Kidney (tissue), 14 donors: ENCODE measurements around the gene IL17C. TPM values are rescaled to one million over a fixed set of nuclear protein-coding genes. Genes with fewer than 3 reads are reported as not detected.

Experiments used
- DNase-seq, 5 donors: peaks; one replicate each; pipeline ENCODE4 v3.0.0-alpha.2; 2013 to 2020
- FAIRE-seq: peaks from 2 replicates; lab custom pipeline; 2012; peaks lifted over from hg19 to GRCh38; lab: Jason Lieb, UNC
- H3K27ac ChIP-seq, 2 donors: one replicate each; pipeline ENCODE4 v1.7.0; 2013; ENCODE audit warnings: low read depth in 2 of 2, low read length in 2 of 2, inconsistent platforms in 1 of 2
- H3K27me3 ChIP-seq: one replicate; pipeline ENCODE4 v1.7.1; 2013; ENCODE audit warnings: low read length, inconsistent platforms; ENCODE audit not compliant: control insufficient read depth, insufficient read depth
- H3K36me3 ChIP-seq, 3 donors: one replicate each; pipeline versions ENCODE4 v1.7.0 to v1.7.1; 2013; ENCODE audit warnings: low read length in 3 of 3, control low read depth in 1 of 3, inconsistent platforms in 1 of 3; ENCODE audit not compliant: insufficient read depth in 3 of 3, control insufficient read depth in 2 of 3
- H3K4me1 ChIP-seq, 3 donors: one replicate each; pipeline versions ENCODE4 v1.7.0 to v1.7.1; 2013; ENCODE audit warnings: low read length in 3 of 3, inconsistent platforms in 1 of 3, low read depth in 1 of 3; ENCODE audit not compliant: control insufficient read depth in 2 of 3, insufficient read depth in 2 of 3
- H3K4me3 ChIP-seq, 3 donors: one replicate each; pipeline versions ENCODE4 v1.7.0 to v1.8.1; 2013; ENCODE audit warnings: low read length in 3 of 3, control low read depth in 1 of 3, inconsistent platforms in 1 of 3
- H3K9ac ChIP-seq, 3 donors: one replicate each; pipeline versions ENCODE4 v1.7.0 to v1.7.1; 2013; ENCODE audit warnings: low read length in 3 of 3, control low read depth in 1 of 3, inconsistent platforms in 1 of 3
- H3K9me3 ChIP-seq, 3 donors: one replicate each; pipeline versions ENCODE4 v1.7.0 to v1.7.1; 2013; ENCODE audit warnings: low read length in 3 of 3, control low read depth in 1 of 3, inconsistent platforms in 1 of 3; ENCODE audit not compliant: control insufficient read depth in 2 of 3, insufficient read depth in 1 of 3
- intact Hi-C: fragments of 100-400 bp; cut with DNase I; formaldehyde crosslinking; loops from one replicate; pipeline ENCODE4 v1.11.1; 2022
- polyA plus RNA-seq: library from polyadenylated mRNA; stranded (reverse); fragments of 350-450 nt; fragmentation: Illumina TruSeq; extraction: RNeasy Lipid Tissue Mini Kit (QIAGEN cat#74804); gene quantifications from one replicate; pipeline ENCODE4 v1.2.3, GENCODE V29; 2014; ENCODE audit warnings: low read depth, low replicate concordance; ENCODE audit not compliant: insufficient read depth
- total RNA-seq: library from RNA; stranded (reverse); fragmentation: NEBNext Ultra II Directional; extraction: Animal tissue kit (Norgen Biotek cat#: 25700); gene quantifications from one replicate; pipeline ENCODE4 v1.2.1, GENCODE V29; 2021
- TF ChIP-seq, protein P1 (sequence below): IDR thresholded peaks from 3 replicates; pipeline ENCODE4 v1.5.1; 2012; ENCODE audit warnings: mild to moderate bottlenecking, moderate library complexity, borderline replicate concordance; ENCODE audit not compliant: insufficient read depth; ENCODE audit errors: extremely low read depth
- donor health status: control.
- donor health status: control.
- donor health status: control.
- donor health status: control.
- donor health status: control.
- donor health status: DM: yes; HTN: yes; CAD: no.
- donor health status: Normal renal cell carcinoma (clear cell type).

The IL17C gene
- total and polyA plus RNA-seq, 2 donors from 2014 or later = not detected

DNA sequence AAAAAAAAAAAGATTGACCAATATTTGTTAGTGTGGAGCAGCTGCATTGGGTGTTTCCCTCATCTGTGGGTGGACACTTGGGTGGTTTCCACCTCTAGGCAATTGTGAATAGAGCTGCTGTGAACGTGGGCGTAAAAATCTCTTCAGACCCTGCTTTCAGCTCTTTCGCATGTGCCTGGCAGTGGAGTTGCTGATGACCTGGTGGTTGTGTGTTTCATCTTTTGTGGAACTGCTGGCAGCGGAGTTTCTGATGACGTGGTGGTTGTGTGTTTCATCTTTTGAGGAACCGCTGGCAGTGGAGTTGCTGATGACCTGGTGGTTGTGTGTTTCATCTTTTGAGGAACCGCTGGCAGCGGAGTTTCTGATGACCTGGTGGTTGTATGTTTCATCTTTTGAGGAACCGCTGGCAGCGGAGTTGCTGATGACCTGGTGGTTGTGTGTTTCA lies 46.8 kb upstream of the IL17C start:
- H3K9ac ChIP-seq = no peak overlapping the region
- H3K27ac ChIP-seq = no peak overlapping the region
- TF ChIP-seq, protein P1, sequence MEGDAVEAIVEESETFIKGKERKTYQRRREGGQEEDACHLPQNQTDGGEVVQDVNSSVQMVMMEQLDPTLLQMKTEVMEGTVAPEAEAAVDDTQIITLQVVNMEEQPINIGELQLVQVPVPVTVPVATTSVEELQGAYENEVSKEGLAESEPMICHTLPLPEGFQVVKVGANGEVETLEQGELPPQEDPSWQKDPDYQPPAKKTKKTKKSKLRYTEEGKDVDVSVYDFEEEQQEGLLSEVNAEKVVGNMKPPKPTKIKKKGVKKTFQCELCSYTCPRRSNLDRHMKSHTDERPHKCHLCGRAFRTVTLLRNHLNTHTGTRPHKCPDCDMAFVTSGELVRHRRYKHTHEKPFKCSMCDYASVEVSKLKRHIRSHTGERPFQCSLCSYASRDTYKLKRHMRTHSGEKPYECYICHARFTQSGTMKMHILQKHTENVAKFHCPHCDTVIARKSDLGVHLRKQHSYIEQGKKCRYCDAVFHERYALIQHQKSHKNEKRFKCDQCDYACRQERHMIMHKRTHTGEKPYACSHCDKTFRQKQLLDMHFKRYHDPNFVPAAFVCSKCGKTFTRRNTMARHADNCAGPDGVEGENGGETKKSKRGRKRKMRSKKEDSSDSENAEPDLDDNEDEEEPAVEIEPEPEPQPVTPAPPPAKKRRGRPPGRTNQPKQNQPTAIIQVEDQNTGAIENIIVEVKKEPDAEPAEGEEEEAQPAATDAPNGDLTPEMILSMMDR = no peak
- FAIRE-seq = no peak
- H3K9me3 ChIP-seq = no peaks in the 10 kb centered on the region
- intact Hi-C loops = no loop called here
- no peak overlapping the region for H3K4me3 ChIP-seq
- H3K27me3 ChIP-seq = no peaks in the 10 kb centered on the region
- DNase-seq = no peak
- no peaks in the 10 kb centered on the region for H3K4me1 ChIP-seq
- H3K36me3 ChIP-seq = peaks cover 2 to 34% (median 31%) of the 10 kb centered on the region in 3 donors

DNA sequence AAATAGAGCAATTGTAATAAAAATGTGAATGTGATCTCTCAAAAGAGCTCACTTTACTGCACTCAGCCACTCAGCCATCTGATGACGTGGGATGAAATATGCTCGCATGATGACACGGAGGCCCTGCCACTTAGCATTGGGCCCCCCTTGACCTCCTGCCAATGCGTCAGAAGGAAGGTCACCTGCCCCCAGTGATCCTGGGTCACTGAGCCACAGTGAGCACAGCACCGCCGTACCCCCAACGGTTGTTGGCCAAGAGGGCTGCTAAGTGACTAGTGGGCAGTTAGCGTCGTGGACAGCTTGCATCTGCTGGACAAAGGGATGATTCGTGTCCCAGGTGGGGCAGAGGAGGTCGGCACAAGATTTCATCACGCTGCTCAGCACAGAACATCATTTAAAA lies 45.3 kb upstream of the IL17C start:
- intact Hi-C loops = no loop called here
- Histone ChIP-seq H3K9ac (no peak overlapping the region), H3K36me3 (peaks cover 2 to 24% (median 19%) of the 10 kb centered on the region in 3 donors), H3K4me1 (no peaks in the 10 kb centered on the region), H3K4me3 (no peak overlapping the region), H3K27me3 (no peaks in the 10 kb centered on the region), H3K9me3 (no peaks in the 10 kb centered on the region), H3K27ac (no peak overlapping the region)
- FAIRE-seq (no peak), DNase-seq (no peak)
- TF ChIP-seq, protein P1 = no peak

DNA sequence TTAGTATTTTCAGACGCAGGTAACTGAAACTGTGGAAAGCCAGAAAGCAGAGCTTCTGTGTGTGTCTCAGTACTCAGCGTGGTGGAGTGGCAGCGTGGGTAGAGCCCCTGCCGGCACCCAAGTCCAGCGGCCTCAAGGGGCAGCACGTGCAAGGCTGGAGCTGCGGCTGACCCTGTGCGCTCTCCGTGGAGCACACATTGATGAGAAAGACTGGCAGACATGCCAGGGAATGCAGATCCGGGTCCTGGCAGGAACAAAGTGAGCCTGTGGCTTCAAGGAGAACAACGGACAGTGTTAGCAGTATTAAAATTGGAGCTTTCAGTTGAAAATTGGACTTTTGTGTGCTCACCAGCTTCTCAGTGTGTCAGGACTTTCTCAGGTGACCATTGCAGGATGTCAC lies 44.9 kb upstream of the IL17C start:
- Histone ChIP-seq H3K4me3 (no peak overlapping the region), H3K9ac (no peak overlapping the region), H3K27me3 (no peaks in the 10 kb centered on the region), H3K36me3 (peaks cover 2 to 25% (median 15%) of the 10 kb centered on the region in 3 donors), H3K4me1 (no peaks in the 10 kb centered on the region), H3K9me3 (no peaks in the 10 kb centered on the region), H3K27ac (no peak overlapping the region)
- no peak for DNase-seq
- no peak for FAIRE-seq
- intact Hi-C loops = no loop called here
- TF ChIP-seq, protein P1 = no peak

DNA sequence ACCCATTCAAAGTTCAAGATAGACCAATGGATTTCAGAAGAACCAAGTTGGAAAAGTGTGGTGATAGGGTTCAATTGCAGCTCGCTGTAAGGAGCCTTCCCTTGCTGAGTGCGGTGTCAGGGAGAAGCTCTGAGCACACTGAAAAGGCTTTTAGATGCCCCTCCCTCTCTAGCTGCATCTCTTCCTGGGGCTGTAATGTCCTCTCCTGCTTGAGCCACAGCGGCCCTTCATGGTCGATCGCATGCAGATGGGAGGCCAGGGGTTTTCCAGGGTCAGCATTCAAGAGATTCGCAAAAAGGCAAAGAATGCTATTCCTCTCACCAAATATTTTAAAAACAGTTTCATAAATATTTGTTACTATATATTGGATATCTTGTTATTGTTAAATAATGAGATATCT lies 44.5 kb upstream of the IL17C start:
- FAIRE-seq (no peak), DNase-seq (no peak)
- intact Hi-C loops = no loop called here
- TF ChIP-seq, protein P1 = no peak
- Histone ChIP-seq H3K4me1 (no peaks in the 10 kb centered on the region), H3K4me3 (no peak overlapping the region), H3K36me3 (peaks cover 2 to 25% (median 15%) of the 10 kb centered on the region in 3 donors), H3K9me3 (no peaks in the 10 kb centered on the region), H3K27me3 (no peaks in the 10 kb centered on the region), H3K27ac (no peak overlapping the region), H3K9ac (no peak overlapping the region)
